Liver (tissue), 9 donors: ENCODE data around the gene FOXO1. TPM values are rescaled to one million over a fixed set of nuclear protein-coding genes. Genes with fewer than 3 reads are reported as not detected.

Source experiments
- DNase-seq: peaks from one replicate; pipeline ENCODE4 v3.0.0-alpha.2; 2017; ENCODE audit warnings: low spot score
- H3K27ac ChIP-seq, 2 donors: one replicate each; pipeline ENCODE4 v1.7.0; 2013; ENCODE audit warnings: inconsistent platforms in 2 of 2, low read length in 2 of 2, control low read depth in 1 of 2, low read depth in 1 of 2, mild to moderate bottlenecking in 1 of 2
- H3K27me3 ChIP-seq, 4 donors: one replicate each; pipeline versions ENCODE4 v1.6.1 to v1.7.0; 2013; ENCODE audit warnings: low read length in 3 of 4, inconsistent platforms in 1 of 4, mild to moderate bottlenecking in 1 of 4, moderate library complexity in 1 of 4; ENCODE audit not compliant: control insufficient read depth in 4 of 4, insufficient read depth in 4 of 4
- H3K36me3 ChIP-seq, 4 donors: one replicate each; pipeline versions ENCODE4 v1.6.1 to v1.7.0; 2013; ENCODE audit warnings: low read length in 3 of 4, mild to moderate bottlenecking in 3 of 4, low read depth in 1 of 4, moderate library complexity in 1 of 4; ENCODE audit not compliant: control insufficient read depth in 4 of 4, insufficient read depth in 3 of 4
- H3K4me1 ChIP-seq, 4 donors: one replicate each; pipeline versions ENCODE4 v1.6.1 to v1.7.0; 2013; ENCODE audit warnings: low read length in 3 of 4, mild to moderate bottlenecking in 3 of 4, moderate library complexity in 1 of 4; ENCODE audit not compliant: control insufficient read depth in 4 of 4, insufficient read depth in 4 of 4
- H3K4me3 ChIP-seq, 3 donors: one replicate each; pipeline versions ENCODE4 v1.6.1 to v1.7.0; 2013; ENCODE audit warnings: low read length in 3 of 3, control low read depth in 1 of 3, low read depth in 1 of 3, mild to moderate bottlenecking in 1 of 3
- H3K9ac ChIP-seq, 2 donors: one replicate each; pipeline ENCODE4 v1.7.0; 2013; ENCODE audit warnings: low read length in 2 of 2, mild to moderate bottlenecking in 2 of 2, moderate library complexity in 2 of 2, control low read depth in 1 of 2, low read depth in 1 of 2
- H3K9me3 ChIP-seq, 4 donors: one replicate each; pipeline versions ENCODE4 v1.6.1 to v1.7.0; 2013; ENCODE audit warnings: low read length in 3 of 4; ENCODE audit not compliant: control insufficient read depth in 4 of 4
- ATF3 ChIP-seq: IDR thresholded peaks from 2 replicates; pipeline ENCODE4 v1.6.1; 2016; ENCODE audit warnings: antibody characterized with exemption
- CTCF ChIP-seq: fragments of 150-350 bp; IDR thresholded peaks from 2 replicates; pipeline ENCODE4 v1.5.1; 2017; ENCODE audit warnings: improper control_type of control experiment, low read depth, low read length; ENCODE audit not compliant: missing input control
- EGR1 ChIP-seq, 2 donors: IDR thresholded peaks; 2 replicates each; pipeline ENCODE4 v1.6.1; 2016 to 2018; ENCODE audit warnings: antibody characterized with exemption in 2 of 2, low read depth in 2 of 2
- FOXA1 ChIP-seq: IDR thresholded peaks from 2 replicates; pipeline ENCODE4 v1.6.1; 2016; ENCODE audit warnings: antibody characterized with exemption
- FOXA2 ChIP-seq: IDR thresholded peaks from 2 replicates; pipeline ENCODE4 v1.6.1; 2016; ENCODE audit warnings: antibody characterized with exemption
- GABPA ChIP-seq, 2 donors: IDR thresholded peaks in 1 of 2; conservative IDR thresholded peaks in 1 of 2; 2 replicates each; pipeline ENCODE4 v1.6.1; 2016; ENCODE audit warnings: antibody characterized with exemption in 2 of 2, mild to moderate bottlenecking in 1 of 2, moderate library complexity in 1 of 2
- HNF4A ChIP-seq, 2 donors: conservative IDR thresholded peaks; 2 replicates each; pipeline ENCODE4 v1.6.1; 2016; ENCODE audit warnings: antibody characterized with exemption in 2 of 2, mild to moderate bottlenecking in 2 of 2
- HNF4G ChIP-seq: IDR thresholded peaks from 2 replicates; pipeline ENCODE4 v1.6.1; 2016; ENCODE audit warnings: antibody characterized with exemption
- JUND ChIP-seq, 2 donors: IDR thresholded peaks; 2 replicates each; pipeline ENCODE4 v1.6.1; 2016; ENCODE audit warnings: antibody characterized with exemption in 2 of 2
- NR2F2 ChIP-seq: IDR thresholded peaks from 2 replicates; pipeline ENCODE4 v1.6.1; 2016; ENCODE audit warnings: antibody characterized with exemption
- RAD21 ChIP-seq, 2 donors: IDR thresholded peaks; 2 replicates each; pipeline ENCODE4 v1.6.1; 2016; ENCODE audit warnings: antibody characterized with exemption in 2 of 2, mild to moderate bottlenecking in 2 of 2
- RXRA ChIP-seq, 2 donors: IDR thresholded peaks; 2 replicates each; pipeline ENCODE4 v1.6.1; 2017 to 2018; ENCODE audit warnings: antibody characterized with exemption in 2 of 2, mild to moderate bottlenecking in 1 of 2
- SP1 ChIP-seq: IDR thresholded peaks from 2 replicates; pipeline ENCODE4 v1.6.1; 2018; ENCODE audit warnings: antibody characterized with exemption, mild to moderate bottlenecking
- TAF1 ChIP-seq: conservative IDR thresholded peaks from 2 replicates; pipeline ENCODE4 v1.6.1; 2016; ENCODE audit warnings: antibody characterized with exemption, mild to moderate bottlenecking
- YY1 ChIP-seq: IDR thresholded peaks from 2 replicates; pipeline ENCODE4 v1.6.1; 2016; ENCODE audit warnings: antibody characterized with exemption, mild to moderate bottlenecking
- WGBS: extraction: QIAGEN DNeasy Blood & Tissue Kit; methylation state at CpG from one replicate; pipeline ENCODE4 v1.1.7; 2013; 5-methylcytosine and 5-hydroxymethylcytosine counted together
- polyA plus RNA-seq, 2 donors: library from polyadenylated mRNA; stranded (reverse) in 1 of 2; unstranded in 1 of 2; fragments of 200-250 nt in 1 of 2; fragments of >200 nt in 1 of 2; fragmentation: Nextera tagmentation in 1 of 2; extraction: Ambion mirVana in 1 of 2; gene quantifications; one replicate each; pipeline versions ENCODE4 v1.2.1 to v1.2.3, GENCODE V29; 2013 to 2015
- total RNA-seq, 2 donors: library from RNA; depleted of rRNA; stranded (reverse); fragments of >200 nt; gene quantifications; one replicate each; pipeline ENCODE4 v1.2.3, GENCODE V29; 2014
- TF ChIP-seq, protein P1 (sequence below): IDR thresholded peaks from 2 replicates; pipeline ENCODE4 v1.6.1; 2016; ENCODE audit warnings: antibody characterized with exemption
- TF ChIP-seq, protein P2 (sequence below): IDR thresholded peaks from 2 replicates; pipeline ENCODE4 v1.6.1; 2016; ENCODE audit warnings: antibody characterized with exemption, mild to moderate bottlenecking
- TF ChIP-seq, protein P3 (sequence below): IDR thresholded peaks from 2 replicates; pipeline ENCODE4 v1.6.1; 2016; ENCODE audit warnings: antibody characterized with exemption
- donor health status: healthy.
- donor health status: healthy.
- donor health status: healthy.
- donor health status: healthy.
- donor health status: healthy.

FOXO1 gene
- total and polyA plus RNA-seq, 4 donors: 5.4 to 23.6 (median 8.6) TPM

DNA sequence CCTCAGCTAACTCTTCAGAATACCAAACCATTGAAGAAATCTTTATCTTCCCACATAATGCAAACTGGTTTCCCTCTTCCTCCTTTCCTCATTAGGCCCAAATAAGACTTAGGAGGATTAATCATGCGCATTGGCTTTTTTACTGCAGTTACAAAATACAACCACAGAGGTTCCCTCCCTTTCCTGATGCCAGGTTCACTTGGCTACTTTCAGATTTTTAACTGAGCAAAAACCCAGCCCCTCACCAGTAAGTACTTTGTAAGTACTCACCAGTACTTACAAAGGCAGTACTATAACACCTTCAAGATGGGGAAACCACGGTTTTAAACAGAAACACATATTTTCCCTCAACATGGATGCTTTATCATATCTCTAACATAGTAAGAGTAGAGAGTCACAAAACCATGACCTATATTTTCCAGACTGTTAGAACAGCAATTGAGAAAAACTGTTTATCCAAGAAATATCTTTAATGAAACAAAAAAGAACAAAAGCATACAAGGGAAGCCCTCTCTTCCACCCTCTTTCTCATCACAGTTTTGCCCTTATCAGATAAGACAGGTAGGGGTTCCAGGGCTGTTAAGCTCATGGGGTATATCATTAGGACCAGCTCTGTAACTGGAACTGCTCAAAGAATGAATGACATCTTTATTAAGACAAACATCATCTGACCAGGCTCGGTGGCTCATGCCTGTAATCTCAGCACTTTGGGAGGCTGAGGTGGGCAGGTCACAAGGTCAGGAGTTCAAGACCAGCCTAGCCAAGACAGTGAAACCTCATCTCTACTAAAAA, 12.7 kb downstream of the FOXO1 start:
- no peak for TF ChIP-seq HNF4G
- peaks cover 0 to 3% (median 0%) of the 10 kb centered on the region in 4 donors for H3K36me3 ChIP-seq
- no peak overlapping the region for H3K9ac ChIP-seq
- no peak for DNase-seq
- 51% methylated on average over 3 of the region's 3 CpGs for WGBS
- peak overlapping the region in 1 of 2 donors; percentile 3 for H3K27ac ChIP-seq
- no peaks in the 10 kb centered on the region for H3K9me3 ChIP-seq
- no peaks in the 10 kb centered on the region for H3K27me3 ChIP-seq
- H3K4me1 ChIP-seq: peaks cover 11 to 41% (median 27%) of the 10 kb centered on the region in 4 donors
- no peak overlapping the region for H3K4me3 ChIP-seq

DNA sequence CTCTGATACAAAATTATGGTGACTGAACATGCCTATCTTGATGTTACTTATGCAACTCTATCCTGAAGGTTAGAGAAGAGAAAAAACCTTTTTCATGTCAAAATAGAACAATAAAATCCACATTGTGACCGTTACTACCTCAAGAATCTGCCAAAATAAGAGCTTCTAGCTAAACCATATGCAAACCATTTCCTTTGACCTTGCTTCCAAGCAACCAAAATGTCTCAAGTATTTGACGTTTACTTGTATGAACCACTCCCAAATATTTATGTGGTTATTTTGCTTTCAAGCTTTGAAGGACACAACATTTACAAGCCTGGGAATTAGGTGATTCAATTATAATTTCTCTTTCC, 13.9 kb downstream of the FOXO1 start:
- Histone ChIP-seq H3K9ac (no peak overlapping the region), H3K4me3 (no peak overlapping the region), H3K9me3 (no peaks in the 10 kb centered on the region), H3K27ac (no peak overlapping the region), H3K36me3 (no peaks in the 10 kb centered on the region), H3K27me3 (no peaks in the 10 kb centered on the region), H3K4me1 (peaks cover 6 to 41% (median 24%) of the 10 kb centered on the region in 4 donors)
- DNase-seq: no peak
- TF ChIP-seq, protein P1, sequence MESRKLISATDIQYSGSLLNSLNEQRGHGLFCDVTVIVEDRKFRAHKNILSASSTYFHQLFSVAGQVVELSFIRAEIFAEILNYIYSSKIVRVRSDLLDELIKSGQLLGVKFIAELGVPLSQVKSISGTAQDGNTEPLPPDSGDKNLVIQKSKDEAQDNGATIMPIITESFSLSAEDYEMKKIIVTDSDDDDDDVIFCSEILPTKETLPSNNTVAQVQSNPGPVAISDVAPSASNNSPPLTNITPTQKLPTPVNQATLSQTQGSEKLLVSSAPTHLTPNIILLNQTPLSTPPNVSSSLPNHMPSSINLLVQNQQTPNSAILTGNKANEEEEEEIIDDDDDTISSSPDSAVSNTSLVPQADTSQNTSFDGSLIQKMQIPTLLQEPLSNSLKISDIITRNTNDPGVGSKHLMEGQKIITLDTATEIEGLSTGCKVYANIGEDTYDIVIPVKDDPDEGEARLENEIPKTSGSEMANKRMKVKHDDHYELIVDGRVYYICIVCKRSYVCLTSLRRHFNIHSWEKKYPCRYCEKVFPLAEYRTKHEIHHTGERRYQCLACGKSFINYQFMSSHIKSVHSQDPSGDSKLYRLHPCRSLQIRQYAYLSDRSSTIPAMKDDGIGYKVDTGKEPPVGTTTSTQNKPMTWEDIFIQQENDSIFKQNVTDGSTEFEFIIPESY: no peak
- no peak for TF ChIP-seq FOXA2
- TF ChIP-seq YY1: no peak
- TF ChIP-seq EGR1 (IDR thresholded peaks at IDR 0.05; ENCODE audit: low read depth in 2 of 2): no peak
- TF ChIP-seq JUND (IDR thresholded peaks at IDR 0.05): no peak
- no peak for TF ChIP-seq TAF1
- no peak for TF ChIP-seq RAD21 (IDR thresholded peaks at IDR 0.05)
- no peak for TF ChIP-seq CTCF
- no peak for TF ChIP-seq ATF3
- TF ChIP-seq, protein P2, sequence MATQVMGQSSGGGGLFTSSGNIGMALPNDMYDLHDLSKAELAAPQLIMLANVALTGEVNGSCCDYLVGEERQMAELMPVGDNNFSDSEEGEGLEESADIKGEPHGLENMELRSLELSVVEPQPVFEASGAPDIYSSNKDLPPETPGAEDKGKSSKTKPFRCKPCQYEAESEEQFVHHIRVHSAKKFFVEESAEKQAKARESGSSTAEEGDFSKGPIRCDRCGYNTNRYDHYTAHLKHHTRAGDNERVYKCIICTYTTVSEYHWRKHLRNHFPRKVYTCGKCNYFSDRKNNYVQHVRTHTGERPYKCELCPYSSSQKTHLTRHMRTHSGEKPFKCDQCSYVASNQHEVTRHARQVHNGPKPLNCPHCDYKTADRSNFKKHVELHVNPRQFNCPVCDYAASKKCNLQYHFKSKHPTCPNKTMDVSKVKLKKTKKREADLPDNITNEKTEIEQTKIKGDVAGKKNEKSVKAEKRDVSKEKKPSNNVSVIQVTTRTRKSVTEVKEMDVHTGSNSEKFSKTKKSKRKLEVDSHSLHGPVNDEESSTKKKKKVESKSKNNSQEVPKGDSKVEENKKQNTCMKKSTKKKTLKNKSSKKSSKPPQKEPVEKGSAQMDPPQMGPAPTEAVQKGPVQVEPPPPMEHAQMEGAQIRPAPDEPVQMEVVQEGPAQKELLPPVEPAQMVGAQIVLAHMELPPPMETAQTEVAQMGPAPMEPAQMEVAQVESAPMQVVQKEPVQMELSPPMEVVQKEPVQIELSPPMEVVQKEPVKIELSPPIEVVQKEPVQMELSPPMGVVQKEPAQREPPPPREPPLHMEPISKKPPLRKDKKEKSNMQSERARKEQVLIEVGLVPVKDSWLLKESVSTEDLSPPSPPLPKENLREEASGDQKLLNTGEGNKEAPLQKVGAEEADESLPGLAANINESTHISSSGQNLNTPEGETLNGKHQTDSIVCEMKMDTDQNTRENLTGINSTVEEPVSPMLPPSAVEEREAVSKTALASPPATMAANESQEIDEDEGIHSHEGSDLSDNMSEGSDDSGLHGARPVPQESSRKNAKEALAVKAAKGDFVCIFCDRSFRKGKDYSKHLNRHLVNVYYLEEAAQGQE: no peak
- TF ChIP-seq RXRA (IDR thresholded peaks at IDR 0.05): no peak
- no peak for TF ChIP-seq NR2F2
- TF ChIP-seq FOXA1: no peak
- TF ChIP-seq, protein P3, sequence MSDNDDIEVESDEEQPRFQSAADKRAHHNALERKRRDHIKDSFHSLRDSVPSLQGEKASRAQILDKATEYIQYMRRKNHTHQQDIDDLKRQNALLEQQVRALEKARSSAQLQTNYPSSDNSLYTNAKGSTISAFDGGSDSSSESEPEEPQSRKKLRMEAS: no peak
- TF ChIP-seq GABPA (IDR thresholded peaks at IDR 0.05 in 1 of 2, conservative IDR thresholded peaks at IDR 0.05 in 1 of 2): no peak
- TF ChIP-seq HNF4A (conservative IDR thresholded peaks at IDR 0.05): no peak
- TF ChIP-seq HNF4G: no peak
- TF ChIP-seq SP1: no peak
- 71% methylated on average over 2 of the region's 2 CpGs for WGBS
